NCI-H2196 treated with DMSO at 0.1 percent for 48 hours (cell line): Measurements from ENCODE around the gene SLC35F4.

ENCODE experiments used
- DNase-seq: peaks from one replicate; lab custom pipeline; 2025; ENCODE audit not compliant: unreplicated experiment; lab: John Stamatoyannopoulos, UW

Gene SLC35F4

GRCh38 chr14:57637901-57638300 lies 228.0 kb downstream of the SLC35F4 start:
- no peak for DNase-seq

- no peak for DNase-seq
Measured at GRCh38 chr14:57634335-57634734, 231.6 kb downstream of the SLC35F4 start.

DNA sequence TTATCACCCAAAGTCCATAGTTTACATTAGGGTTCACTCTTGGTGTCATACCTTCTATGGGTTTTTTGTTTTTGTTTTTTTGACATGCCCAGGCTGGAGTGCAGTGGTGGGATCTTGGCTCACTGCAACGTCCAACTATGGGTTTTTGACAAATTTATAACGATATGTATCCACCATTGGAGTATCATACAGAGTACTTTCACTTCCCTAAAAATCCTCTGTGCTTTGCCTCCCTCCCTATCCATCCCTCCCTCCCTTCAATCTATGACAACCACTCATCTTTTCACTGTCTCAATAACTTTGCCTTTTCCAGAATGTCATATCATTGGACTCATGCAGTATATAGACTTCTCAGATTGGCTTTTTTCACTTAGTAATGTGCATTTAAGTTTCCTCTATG lies 233.2 kb downstream of the SLC35F4 start:
- DNase-seq, result no peak

GRCh38 chr14:57617510-57617909 lies 248.4 kb downstream of the SLC35F4 start:
- no peak for DNase-seq

GRCh38 chr14:57612946-57613345 lies 252.9 kb downstream of the SLC35F4 start:
- no peak for DNase-seq

GRCh38 chr14:57611555-57612075 lies 254.3 kb downstream of the SLC35F4 start:
- DNase-seq, result no peak

DNA sequence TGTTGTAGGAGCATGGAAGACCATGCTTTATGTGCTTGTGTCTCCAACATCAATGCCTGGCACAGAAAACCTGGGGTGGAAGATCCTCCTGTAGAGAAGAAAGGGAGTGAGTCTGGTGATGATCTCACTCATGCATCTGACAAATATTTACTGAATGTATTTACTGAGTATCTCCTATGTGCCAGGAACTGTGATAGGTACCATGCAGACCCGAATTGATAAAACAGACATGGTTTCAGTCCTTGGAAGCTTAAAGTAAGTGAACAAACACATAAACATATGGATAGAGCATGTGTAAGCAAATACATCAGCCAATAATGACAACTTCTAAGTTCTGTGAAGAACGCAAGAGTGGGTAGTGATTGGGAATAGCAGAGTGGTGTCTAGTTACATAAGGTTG lies 255.3 kb downstream of the SLC35F4 start:
- no peak for DNase-seq

DNA sequence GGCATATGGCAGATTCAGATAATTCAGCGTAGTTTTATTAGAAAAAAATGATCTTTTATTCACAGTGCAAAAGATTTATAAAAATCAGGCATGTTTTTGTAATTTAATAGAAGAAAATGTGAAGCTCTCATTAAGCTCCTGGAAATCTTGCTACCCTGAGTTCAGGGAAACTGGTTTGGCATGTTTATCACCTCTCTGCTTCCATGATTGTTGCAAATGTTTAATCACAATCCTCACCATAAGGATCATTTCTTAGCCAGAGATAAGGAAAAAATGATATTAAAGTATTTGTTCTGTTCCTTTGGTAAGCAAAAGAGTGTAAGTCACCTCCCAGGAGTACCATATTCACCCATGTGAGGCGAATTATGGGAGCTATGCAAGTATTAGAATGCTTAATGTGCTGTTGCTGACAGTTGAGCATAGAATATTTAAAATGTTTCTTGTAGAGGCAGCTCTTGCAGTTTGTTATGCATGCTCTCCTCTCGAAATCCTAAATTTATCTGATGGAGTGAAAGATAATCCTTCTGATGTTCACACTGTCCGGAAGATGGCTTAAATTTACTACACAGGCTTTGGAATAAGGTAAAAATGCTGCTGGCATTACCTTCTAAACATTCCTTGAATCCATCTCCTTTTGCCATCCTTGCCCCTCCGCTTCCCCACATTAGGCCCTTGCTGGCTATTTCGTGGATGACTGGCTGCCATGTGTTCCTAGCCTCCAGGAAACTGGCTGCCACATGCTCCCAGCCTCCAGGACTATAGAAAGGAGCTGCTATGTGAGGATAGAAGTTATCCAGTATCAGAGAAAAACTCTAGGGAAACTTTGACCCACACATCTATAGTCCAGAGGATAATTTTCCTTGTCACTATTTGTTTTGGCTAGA lies 256.5 kb downstream of the SLC35F4 start:
- DNase-seq, result no peak

- DNase-seq, result no peak
Measured at GRCh38 chr14:57607086-57607485, 258.8 kb downstream of the SLC35F4 start.

DNA sequence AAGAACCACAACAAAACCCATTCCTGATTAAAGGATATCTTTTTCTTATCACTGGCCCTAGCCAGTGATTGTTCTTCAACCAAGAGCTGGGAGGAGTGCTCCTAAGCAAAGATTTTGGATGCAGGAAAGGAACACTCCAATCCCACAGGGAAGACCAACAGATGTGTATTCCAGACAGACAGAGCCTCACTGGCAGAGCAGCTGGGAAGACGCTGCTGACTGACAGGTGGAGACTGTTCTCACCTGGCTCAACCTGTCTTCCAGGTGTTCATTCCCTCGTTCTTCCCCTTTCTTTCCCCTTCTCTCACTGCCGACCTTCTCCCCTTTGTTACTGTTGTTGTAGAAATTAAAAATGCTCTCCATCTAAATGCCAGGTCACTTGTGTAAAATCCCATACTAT lies 282.5 kb downstream of the SLC35F4 start:
- DNase-seq, result no peak

- no peak for DNase-seq
Measured at GRCh38 chr14:57582746-57583145, 283.1 kb downstream of the SLC35F4 start.

DNA sequence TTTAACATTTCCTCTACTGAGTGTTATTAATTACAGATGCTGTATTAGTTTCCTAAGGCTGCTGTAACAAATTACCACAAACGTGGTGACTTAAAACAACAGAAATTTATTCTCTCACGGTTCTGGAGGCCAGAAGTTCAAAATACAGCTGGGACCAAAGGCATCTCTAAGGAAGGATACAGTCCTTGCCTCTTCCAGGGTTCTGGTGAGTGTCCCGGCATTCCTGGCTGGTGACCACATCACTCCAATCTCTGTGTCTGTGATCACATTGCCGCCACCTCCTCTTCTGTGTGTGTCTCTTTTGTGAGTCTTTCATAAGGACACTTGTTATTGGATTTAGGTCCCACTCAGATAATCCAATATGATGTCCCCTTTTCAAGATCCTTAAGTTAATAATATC lies 287.1 kb downstream of the SLC35F4 start:
- DNase-seq, result no peak

- DNase-seq, result no peak
Measured at GRCh38 chr14:57576498-57576897, 289.4 kb downstream of the SLC35F4 start.

- DNase-seq, result no peak
Measured at GRCh38 chr14:57575482-57575881, 290.4 kb downstream of the SLC35F4 start.

DNA sequence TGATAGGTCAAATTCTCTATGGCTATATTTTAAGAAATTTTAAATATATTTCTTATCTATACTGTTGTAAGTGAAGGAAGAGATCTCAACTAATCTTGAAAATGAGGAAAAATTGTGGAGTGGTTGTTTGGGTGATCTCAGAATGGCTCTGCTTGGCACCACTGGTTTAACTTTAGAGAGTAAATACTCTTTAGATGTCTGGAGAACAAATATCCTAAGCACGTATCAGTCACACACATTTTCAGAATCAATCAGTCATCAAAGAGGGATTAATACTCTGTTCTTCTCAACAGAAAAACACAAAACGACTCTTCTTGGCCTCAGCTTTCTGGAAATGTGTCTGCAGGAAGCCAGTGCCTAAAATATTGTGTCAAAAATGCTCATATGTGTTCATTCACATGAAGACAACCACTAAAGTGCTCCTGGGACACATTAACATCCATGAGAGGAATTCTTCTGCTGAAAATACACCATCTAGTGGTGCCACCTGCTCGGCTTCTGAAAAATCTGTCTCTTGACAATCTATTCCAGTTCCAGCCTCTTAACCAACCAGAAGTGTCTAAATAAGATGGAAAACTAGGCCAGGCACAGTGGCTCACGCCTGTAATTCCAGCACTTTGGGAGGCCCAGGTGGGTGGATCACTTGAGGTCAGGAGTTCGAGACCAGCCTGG lies 291.1 kb downstream of the SLC35F4 start:
- DNase-seq, result no peak

- DNase-seq, result no peak
Measured at GRCh38 chr14:57573173-57573572, 292.7 kb downstream of the SLC35F4 start.

DNA sequence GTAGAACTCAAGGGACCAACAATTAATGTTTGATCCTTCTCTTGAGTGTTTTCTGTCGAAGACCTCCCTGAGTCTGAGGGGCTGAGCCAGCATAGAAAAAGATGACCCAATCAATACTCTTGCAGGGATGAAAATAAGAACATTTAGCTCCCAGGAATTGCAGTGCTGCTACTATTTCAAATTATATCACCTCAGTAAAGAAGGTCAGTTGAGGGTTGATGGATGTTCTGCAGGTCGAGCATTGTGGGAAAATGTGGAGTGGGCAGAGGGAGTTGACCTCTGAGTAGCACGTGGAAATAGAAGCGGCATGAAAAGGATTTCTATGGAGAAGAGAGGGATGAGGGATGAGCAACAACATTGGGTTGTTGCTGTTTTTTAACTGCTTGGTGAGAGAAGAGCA lies 297.3 kb downstream of the SLC35F4 start:
- no peak for DNase-seq

DNA sequence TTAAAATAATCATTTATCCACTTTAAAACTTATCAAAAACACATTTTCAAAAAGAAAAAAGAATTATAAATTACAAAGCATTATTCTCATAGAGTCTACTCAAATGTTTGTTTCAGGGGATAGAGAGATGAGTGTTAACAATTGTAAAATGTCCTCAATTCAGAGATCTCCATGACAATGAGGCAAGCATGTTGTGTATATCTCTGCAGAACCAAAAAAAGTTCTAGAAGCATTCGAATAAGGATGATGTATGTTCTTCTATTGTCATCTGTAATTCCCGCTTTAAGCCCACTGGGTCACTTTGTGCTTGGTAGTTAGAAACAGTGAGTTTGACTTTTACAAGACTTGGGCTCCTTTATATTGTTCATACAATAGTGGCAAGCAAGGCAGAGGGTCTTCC lies 298.7 kb downstream of the SLC35F4 start:
- no peak for DNase-seq

DNA sequence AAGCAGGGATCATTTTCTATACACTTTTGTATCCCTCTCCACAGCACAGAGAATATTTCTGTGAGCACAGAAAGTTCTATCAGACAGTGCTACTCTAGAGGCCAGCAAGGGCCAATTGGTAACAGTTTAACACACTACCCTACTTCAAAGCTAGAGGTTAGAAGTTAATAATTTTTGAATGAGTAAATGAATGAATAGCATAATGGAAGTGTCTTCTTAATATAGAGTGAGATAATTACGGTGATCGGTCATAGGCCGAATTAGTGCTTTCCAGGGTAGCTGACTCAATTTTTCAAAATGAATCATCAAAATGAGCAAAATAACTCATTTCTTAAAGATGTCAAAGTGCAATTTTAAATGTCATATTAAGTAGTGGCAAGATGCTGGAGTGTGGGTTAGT lies 305.2 kb downstream of the SLC35F4 start:
- no peak for DNase-seq

- no peak for DNase-seq
Measured at GRCh38 chr14:57559576-57559975, 306.3 kb downstream of the SLC35F4 start.

GRCh38 chr14:57549765-57550420 lies 316.0 kb downstream of the SLC35F4 start:
- no peak for DNase-seq
